AG08395 (cell line): ENCODE measurements around the gene RASSF9.

Source experiments
- DNase-seq: peaks from one replicate; pipeline ENCODE4 v3.0.0; 2012; ENCODE audit warnings: mixed read lengths, low spot score

RASSF9 gene

DNA sequence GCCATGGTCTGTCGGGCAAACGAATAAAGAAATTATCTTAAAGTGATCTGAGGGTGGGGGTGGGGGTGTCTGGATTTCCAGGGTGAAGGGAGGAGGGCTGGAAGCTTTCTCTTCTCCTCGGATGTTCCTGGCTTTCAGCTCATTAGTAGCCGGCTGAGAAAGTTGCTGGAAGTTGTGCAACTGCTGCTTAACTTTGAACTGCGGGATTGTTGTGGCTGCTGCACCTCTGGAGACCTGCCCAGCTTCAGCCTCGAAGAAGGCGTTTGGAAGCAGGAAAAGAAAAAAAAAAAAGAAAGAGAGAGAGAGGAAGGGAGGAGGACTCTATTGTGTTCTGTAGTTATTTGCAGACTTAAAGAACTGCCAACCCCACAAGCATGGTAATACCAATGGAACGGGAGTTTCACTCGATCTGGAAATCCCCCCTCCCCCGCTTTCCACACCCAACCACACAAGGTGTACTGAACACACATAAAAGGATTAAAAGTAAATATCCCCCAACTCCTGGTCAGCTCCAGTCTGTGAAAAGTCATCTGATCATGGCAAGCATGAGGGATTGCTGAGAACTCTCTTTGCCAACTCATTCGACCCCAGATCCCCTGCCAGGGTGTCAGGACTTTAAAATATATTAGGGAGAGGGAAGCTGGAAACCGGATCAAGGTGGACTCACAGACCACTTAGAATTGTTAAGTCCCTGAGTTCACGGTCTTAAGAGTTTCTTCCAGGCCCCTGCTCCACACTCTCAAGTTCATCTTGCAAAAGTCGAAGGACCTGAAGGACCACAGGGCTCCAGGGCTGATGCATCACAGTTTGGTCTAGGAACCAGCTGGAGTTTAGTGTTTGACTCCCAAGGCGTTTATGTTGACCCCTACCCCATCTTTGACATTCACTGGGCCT lies at the start of gene RASSF9:
TSS of gene RASSF9 (minus strand) at position 213 of the 894 bp plus-strand sequence. CDS start at position 5, 208 bp downstream.
- DNase-seq: peak; percentile 64

DNA sequence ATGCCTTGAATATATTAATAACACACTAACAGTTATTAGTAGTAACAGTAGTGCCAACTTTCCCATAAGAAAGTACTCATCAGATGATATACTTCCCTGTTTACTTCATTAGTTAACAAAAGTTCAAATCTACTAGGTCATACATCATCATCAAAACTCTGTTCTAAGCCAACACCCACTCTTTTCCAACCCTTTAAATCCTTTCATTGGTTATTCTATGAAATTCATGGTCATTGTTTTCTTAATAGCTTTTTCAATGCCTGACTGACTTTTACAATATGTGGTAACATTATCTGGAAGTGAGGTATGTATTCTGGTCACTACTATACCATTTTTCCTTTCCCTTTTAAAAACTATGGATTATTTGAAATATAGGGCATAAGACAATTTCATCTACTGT lies 47.6 kb upstream of the RASSF9 start:
- DNase-seq: no peak

GRCh38 chr12:85877459-85877858 lies 41.2 kb upstream of the RASSF9 start:
- DNase-seq: no peak

DNA sequence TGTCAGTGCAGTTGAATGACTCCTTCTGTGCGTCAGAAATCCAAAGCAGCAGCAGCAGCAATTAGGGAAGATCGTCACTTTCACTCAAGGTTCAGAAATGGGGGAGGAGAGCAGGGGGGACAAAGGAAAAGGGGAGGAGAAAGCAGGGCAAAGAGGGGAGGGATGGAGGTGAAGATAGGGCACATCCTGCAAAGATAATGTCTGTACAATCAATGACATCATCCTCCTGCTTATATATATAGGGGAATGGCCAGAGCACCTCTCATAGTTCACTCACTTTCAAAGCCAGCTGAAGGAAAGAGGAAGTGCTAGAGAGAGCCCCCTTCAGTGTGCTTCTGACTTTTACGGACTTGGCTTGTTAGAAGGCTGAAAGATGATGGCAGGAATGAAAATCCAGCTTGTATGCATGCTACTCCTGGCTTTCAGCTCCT lies 37.8 kb upstream of the RASSF9 start, which contains the start of gene NTS:
TSS of gene NTS (plus strand) at position 265 of the 431 bp plus-strand sequence. CDS start at position 374, 109 bp downstream.
- DNase-seq: no peak

DNA sequence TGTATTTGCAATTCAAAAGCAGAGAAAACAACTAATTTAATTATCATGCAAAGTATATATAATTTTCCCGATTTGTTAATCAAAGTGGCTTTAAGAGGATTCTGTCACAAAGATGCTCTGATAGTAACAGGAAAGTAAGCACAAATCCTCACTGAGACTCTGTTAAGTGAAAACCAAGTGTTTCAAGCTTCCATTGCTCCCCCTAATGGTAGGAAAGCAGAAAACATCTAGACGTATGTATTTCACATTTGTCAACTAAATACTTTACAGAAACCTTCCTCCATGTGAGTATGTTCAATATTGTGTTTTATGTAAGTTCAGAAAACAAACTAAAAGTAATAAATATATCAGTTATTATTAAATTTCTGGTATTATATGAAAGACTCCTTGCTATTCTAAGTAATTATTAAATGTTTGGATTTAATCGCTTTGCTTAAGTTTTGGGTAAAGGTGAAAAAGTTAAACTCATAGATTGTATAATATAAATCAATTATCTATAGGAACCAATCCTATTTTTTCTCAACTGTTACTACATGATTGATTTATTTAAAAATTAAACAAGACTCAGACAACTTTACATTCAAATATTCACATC lies 36.4 kb upstream of the RASSF9 start:
- DNase-seq: peak; percentile 29

DNA sequence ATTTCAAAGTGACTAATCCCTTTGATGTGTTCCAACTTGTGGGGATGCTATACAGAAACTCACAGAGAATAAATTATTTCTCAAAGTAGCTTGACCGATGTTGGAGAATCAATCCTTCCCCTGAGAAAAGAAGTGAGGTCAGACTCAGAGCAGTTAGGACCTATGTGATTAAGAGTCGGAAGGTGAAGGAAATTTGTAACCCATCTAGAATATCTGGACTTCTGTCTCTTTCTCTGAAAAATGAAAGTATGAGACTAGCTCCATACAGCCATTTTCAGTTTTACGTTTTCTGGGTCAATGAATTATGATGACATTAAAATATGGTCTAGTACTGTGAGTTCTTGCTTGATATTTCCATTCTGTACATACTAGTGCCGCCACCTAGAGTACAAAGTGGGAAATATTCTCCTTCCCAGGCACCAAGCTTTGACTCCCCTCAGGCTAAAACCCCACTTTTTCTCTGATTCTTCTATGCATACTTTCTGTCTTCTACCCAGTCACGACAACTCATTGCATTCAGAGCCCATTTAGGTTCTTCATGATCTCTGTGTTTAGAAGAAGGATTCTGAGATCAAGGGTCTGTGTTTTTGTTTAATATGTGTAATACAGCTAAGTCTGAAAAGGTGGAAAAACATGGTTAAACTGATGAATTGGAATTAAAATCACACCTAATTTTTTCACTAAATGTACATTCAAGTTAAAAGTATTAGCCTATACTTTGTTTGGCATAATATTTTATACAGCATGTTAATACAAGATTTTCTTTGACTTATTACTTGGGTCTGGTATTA lies 31.0 kb upstream of the RASSF9 start:
- DNase-seq: peak; percentile 71

DNA sequence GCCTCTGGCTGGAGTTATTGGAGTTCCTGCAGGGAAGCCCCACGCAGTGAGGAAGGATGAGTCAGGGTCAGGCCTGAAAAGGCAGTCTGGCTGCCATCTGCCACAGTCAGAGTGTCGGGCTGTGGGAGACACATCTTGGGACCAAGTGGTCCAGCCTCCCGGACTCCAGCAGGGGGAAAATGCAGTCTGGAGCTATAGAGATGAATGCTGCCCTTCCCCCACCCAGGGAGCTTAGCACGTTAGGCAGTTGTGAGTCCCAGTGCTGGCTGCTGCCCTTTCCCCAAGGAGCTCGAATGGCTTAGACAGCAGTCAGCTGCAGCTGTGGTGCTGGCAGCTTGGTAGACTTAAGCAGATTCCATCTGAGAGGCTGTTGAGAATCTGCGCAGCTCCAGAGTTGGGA lies 29.7 kb upstream of the RASSF9 start:
- peak; percentile 12 for DNase-seq

GRCh38 chr12:85856966-85857365 lies 20.8 kb upstream of the RASSF9 start:
- no peak for DNase-seq

- DNase-seq: no peak
Observed at GRCh38 chr12:85855305-85855704, 19.1 kb upstream of the RASSF9 start.

DNA sequence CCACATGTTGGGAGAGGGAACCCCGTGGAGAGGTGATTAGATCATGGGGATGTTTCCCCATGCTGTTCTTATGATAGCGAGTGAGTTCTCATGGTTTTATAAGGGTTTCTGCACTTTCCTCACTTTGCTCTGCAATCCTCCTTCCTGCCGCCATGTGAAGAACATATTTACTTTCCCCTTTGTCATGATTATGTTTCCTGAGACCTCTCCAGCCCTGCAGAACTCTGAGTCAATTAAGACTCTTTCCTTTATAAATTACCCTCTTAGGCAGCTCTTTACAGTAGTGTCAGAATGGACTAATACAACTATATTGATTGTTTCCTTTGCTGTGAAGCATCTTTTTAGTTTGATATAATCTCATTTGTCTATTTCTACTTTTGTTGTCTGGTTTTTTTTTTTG lies 13.1 kb upstream of the RASSF9 start:
- no peak for DNase-seq

DNA sequence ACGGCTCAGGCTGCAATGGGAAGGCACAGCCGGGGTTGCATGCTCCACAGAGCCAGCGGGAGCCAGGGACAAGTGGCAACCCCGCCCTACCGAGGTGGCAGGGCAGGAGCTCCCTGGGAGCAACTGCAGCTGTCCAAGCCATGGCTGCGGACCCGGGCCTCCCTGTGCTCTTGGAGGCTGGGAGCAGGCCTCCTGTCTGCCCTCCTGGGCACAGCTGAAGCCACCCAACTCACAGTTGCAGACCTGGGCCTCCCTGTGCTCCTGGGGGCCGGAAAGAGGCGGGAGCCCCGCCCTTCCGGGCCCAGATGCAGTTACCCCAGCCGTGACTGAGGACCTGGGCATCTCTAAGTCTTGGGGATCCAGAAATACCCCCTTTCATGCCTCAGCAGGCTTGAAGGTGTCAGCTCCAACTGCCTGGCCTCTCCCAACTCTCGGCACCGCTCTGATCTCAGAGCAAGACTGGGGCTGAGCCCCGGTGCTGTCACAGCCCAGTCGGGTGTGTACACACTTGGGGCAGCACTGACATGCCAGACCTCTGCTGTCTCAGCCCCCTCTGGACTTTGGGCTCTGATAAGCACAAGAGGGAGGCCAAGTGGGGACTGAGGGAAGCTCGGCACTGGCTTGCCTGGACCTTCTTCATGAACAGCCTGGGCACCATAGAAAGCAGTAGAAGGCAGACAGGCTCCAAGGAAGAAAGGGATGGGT lies 7.5 kb upstream of the RASSF9 start:
- DNase-seq: no peak

- peak; percentile 19 for DNase-seq
Observed at GRCh38 chr12:85835426-85836196, 598 bp downstream of the RASSF9 start.

DNA sequence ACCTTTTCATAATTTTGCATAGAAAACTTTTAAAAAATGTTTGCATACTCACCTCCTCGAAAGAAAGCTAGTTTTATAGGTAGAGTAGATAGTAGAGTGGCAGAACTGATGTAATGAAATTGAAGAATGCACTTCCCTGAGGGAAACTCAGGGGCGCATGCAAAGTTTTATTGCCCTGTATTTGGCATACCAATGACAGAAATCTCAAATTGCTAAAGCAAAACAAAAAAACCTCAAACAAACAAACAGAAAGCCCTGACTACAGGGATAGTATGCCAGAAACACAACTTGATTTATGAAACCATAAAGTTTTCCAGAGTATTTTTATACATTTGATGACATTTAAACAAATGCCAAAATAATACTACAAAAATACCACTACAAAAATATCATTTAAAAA lies 1.8 kb downstream of the RASSF9 start:
- no peak for DNase-seq

DNA sequence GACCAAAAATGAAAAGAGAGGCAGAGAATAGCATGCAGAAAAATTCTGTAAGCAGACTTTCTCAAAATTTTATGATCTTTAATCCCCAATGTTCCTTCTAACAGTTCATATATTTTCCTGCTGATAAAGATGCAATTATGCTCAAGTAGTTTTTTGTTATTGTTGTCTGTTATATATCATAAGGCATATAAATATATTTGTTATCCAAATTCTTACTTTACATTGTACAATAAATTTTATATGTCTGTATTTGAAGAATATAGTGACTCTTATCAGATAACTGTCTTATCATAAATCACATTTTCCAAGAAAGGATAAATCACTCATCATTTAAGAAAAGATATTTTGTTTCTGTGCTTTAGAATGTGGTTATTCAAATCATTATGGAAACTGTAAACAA lies 2.6 kb downstream of the RASSF9 start:
- DNase-seq: no peak

DNA sequence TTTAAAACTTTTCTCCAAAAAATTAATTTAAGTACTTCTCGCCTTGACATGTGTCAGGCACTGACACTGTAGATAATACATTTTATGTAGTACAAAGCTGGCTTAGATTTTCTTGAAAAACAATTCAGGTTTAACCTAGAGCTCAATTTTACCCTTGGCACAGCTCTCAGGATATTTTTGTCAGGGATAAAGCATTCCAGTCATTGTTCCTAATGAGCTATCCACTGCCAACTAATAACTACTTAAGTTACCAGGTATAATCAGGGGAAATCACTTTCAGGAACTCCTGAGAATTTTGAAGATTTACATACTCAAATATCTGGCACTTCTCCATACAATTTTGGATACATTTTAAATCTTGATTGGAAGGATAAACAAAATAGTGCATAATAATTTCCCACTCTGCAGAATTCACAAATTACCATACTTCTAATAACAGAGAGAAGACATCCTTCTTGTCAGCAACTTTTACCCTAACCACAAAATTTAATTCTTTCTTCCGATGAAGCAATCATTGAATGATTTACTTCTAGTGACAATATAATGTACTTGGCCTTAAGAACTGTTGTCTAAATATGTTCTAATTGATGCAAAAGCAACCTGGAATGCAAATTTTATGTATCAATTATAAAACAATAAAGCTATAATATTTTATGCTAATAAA lies 4.8 kb downstream of the RASSF9 start:
- DNase-seq: no peak

DNA sequence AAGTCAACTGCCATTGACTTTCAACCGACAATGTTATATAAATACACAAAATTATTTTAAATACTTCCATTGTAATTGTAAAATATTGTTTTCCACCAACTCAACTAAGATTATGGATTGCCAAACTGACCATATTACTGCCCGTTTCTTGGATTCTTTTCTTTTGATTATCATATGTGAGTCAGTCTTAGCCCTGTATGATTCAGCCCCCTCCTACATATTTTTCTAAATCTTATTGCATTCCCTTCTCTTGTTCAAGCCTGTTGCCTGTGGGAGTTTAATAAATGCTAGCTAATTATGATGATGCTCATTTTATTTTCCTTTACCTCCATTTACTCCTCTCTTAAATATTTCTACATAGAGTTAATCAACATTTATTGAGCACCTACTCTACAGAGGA lies 6.8 kb downstream of the RASSF9 start:
- peak; percentile 29 for DNase-seq

DNA sequence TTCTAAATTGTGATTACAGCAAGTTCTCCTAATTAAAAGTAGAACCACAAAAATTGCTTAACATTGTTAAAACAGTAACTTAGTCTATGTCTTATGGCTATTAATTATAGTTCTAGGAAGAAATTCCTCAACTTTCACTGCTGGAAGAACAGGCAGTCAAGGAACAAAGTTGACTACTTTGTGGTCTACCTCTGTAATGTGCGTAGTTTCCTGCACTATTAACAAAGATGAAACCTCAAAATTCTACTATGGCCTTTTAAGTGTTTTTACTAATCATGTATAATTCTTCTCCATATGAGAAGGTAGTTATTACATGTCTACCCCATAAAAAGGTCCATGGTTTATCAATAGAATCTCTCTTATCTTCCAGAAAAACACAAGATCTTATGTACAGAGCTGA lies 7.6 kb downstream of the RASSF9 start:
- DNase-seq: no peak

DNA sequence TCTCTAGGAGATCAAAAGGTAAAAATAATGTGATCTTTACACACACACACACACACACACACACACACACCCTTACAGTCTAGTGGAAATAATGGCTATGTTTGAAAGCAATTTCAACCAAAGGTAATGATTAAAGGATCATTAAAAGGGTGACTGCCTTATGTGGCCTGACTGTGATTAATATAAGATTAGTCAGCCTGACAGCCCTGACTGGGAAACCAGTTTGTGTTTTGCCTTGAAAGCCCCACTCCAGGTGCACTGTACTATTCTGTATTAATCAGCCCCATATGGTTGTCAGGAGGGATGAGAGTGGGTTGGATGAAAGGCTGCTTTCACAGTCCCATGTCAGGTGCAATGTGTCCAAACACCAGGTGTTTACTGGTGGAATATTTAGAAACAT lies 10.5 kb downstream of the RASSF9 start:
- DNase-seq: no peak

DNA sequence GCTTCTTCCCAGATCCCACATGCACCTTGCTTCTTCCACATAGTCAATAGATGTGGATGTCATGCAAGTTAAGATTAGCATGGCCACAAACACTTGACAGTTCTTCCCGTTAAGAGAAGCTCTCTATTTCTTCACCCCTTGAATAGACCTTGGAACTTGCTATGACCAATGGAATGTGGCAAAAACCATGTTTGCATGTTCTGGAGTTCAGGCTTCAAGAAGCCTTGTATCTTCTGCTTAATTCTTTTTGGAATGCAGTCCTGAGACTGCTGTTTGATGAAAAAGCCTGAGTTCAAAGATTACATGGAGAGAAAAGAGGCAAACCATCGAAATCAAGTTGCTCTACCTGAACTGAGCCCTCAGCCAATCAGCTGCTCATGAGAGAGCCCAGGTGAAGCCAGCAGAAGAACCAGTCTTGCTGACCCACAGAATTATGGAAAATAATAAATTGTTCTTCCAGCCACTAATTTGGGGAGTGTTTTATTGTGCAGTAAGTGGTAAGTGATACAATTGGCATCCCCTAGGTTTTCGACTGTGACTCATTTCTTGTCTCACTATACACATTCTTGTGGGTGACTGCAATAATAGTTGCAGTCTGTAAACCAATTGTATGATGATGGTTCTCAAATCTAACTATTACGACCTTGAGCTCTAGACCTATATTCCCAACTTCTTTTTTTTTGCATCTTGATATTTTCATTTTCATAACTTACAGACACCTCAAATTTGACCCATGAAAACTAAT lies 12.6 kb downstream of the RASSF9 start:
- DNase-seq: peak; percentile 73

- DNase-seq: no peak
Observed at GRCh38 chr12:85821759-85822158, 14.4 kb downstream of the RASSF9 start.
